Esophagus (tissue), 2 donors: ENCODE data around the gene RAB7A. TPM values are rescaled to one million over a fixed set of nuclear protein-coding genes. Genes with fewer than 3 reads are reported as not detected.

Experiments
- H3K27ac ChIP-seq, 2 donors: one replicate each; pipeline ENCODE4 v1.5.1; 2013; ENCODE audit warnings: low read depth in 2 of 2, mild to moderate bottlenecking in 2 of 2, inconsistent platforms in 1 of 2, low read length in 1 of 2, moderate library complexity in 1 of 2
- H3K27me3 ChIP-seq, 2 donors: one replicate each; pipeline ENCODE4 v1.6.1; 2013; ENCODE audit warnings: low read length in 2 of 2, control low read depth in 1 of 2, mild to moderate bottlenecking in 1 of 2; ENCODE audit not compliant: insufficient read depth in 2 of 2, control insufficient read depth in 1 of 2
- H3K36me3 ChIP-seq, 2 donors: one replicate each; pipeline ENCODE4 v1.6.1; 2013; ENCODE audit warnings: low read length in 1 of 2; ENCODE audit not compliant: control insufficient read depth in 2 of 2, insufficient read depth in 2 of 2
- H3K4me1 ChIP-seq, 2 donors: one replicate each; pipeline ENCODE4 v1.6.1; 2013; ENCODE audit warnings: low read length in 1 of 2; ENCODE audit not compliant: control insufficient read depth in 2 of 2, insufficient read depth in 2 of 2
- H3K4me3 ChIP-seq, 2 donors: one replicate each; pipeline ENCODE4 v1.5.1; 2013; ENCODE audit warnings: low read length in 2 of 2, mild to moderate bottlenecking in 2 of 2, low read depth in 1 of 2, moderate library complexity in 1 of 2
- H3K9me3 ChIP-seq, 2 donors: one replicate each; pipeline ENCODE4 v1.6.1; 2013; ENCODE audit warnings: mild to moderate bottlenecking in 2 of 2, low read depth in 1 of 2, low read length in 1 of 2, moderate library complexity in 1 of 2; ENCODE audit not compliant: control insufficient read depth in 2 of 2, insufficient read depth in 1 of 2
- WGBS, 2 donors: extraction: QIAGEN DNeasy Blood & Tissue Kit; methylation state at CpG; one replicate each; pipeline ENCODE4 v1.1.7; 2013; 5-methylcytosine and 5-hydroxymethylcytosine counted together
- polyA plus RNA-seq, 2 donors: library from polyadenylated mRNA; stranded (reverse); fragments of 200-250 nt; gene quantifications; one replicate each; pipeline ENCODE4 v1.2.3, GENCODE V29; 2013
- donor health status: healthy with polysubstance abuse.
- donor health status: Bipolar disorder and iron deficiency.

RAB7A gene
- polyA plus RNA-seq, 2 donors: 132 to 137 TPM

DNA sequence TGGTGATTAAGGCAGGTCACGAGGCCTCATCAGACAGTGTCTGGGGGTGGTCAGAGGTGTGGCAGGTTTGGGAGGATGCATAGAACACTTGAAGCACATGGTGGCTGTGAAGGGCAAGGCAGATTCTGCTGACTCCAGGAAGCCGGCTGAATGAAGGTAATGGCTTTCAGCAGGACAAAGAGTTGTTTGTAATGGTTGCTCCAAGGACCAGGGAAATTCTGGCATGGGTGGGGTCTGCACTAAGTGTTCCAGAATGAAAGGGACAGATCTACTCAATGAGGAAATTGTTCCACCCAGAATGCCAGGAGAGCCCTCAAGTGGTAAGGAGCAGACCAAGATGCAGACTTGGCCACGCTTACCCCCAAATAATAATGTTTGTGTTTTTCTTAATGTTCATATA lies 82.7 kb downstream of the RAB7A start:
- H3K4me1 ChIP-seq: peaks cover 0 to 3% of the 10 kb centered on the region in 2 donors
- no peak overlapping the region for H3K4me3 ChIP-seq
- no peaks in the 10 kb centered on the region for H3K9me3 ChIP-seq
- no peaks in the 10 kb centered on the region for H3K27me3 ChIP-seq
- no peak overlapping the region for H3K27ac ChIP-seq
- 90% methylated on average over 3 of the region's 3 CpGs for WGBS, 2 donors
- H3K36me3 ChIP-seq: peaks cover 23 to 26% of the 10 kb centered on the region in 2 donors

DNA sequence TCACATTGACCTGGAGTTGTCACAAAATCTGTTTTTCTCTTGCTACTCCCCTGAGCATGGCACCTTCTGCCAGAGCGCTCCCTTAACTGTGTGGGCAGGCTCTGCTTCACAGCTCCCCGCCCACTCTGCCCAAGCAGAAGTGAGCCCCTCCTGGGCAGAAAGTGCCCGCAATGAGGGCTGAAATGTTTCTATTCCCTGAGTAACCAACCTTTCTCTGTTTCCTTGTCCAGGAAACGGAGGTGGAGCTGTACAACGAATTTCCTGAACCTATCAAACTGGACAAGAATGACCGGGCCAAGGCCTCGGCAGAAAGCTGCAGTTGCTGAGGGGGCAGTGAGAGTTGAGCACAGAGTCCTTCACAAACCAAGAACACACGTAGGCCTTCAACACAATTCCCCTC lies 87.1 kb downstream of the RAB7A start:
- Histone ChIP-seq H3K27me3 (no peaks in the 10 kb centered on the region), H3K9me3 (no peaks in the 10 kb centered on the region), H3K27ac (no peak overlapping the region), H3K36me3 (peaks cover 16 to 23% of the 10 kb centered on the region in 2 donors), H3K4me1 (no peaks in the 10 kb centered on the region), H3K4me3 (no peak overlapping the region)
- WGBS, 2 donors: 76 to 77% methylated on average over 8 of the region's 8 CpGs

DNA sequence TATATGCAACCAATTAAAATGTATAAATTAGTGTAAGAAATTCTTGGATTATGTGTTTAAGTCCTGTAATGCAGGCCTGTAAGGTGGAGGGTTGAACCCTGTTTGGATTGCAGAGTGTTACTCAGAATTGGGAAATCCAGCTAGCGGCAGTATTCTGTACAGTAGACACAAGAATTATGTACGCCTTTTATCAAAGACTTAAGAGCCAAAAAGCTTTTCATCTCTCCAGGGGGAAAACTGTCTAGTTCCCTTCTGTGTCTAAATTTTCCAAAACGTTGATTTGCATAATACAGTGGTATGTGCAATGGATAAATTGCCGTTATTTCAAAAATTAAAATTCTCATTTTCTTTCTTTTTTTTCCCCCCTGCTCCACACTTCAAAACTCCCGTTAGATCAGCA lies 88.1 kb downstream of the RAB7A start:
- H3K27ac ChIP-seq: no peak overlapping the region
- no peaks in the 10 kb centered on the region for H3K9me3 ChIP-seq
- H3K4me3 ChIP-seq: no peak overlapping the region
- H3K36me3 ChIP-seq: peaks cover 15 to 17% of the 10 kb centered on the region in 2 donors
- H3K27me3 ChIP-seq: no peaks in the 10 kb centered on the region
- 90 to 93% methylated on average over 5 of the region's 5 CpGs for WGBS, 2 donors
- H3K4me1 ChIP-seq: no peaks in the 10 kb centered on the region

DNA sequence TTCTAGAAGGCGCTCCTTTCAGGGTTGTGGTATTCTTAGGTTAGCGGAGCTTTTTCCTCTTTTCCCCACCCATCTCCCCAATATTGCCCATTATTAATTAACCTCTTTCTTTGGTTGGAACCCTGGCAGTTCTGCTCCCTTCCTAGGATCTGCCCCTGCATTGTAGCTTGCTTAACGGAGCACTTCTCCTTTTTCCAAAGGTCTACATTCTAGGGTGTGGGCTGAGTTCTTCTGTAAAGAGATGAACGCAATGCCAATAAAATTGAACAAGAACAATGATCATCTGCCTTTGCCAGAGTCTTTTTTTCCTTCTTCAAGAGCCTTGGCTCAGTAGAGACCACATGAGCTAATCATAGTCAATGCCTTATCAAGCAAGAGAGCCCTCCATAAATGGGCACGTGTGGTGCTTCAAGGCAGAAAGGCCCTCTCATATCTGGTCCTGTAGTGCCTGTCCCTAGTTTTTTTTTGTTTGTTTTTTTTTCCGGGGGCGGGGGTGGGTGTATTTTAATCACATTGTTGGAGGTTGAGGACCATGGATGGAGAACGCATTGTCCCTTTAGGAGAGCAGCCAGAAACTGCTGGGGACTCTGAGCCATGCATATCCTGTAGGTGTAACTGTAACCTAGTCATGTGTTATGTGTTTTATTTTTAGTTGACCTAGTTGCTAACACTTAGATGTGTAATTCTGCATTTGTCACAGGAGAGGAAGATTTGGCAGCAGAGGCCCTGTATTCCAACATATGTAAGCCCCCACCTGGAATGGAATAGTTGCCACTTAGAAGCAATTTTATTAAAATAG lies 88.7 kb downstream of the RAB7A start:
- Histone ChIP-seq H3K4me1 (no peaks in the 10 kb centered on the region), H3K36me3 (peaks cover 13 to 15% of the 10 kb centered on the region in 2 donors), H3K27me3 (no peaks in the 10 kb centered on the region), H3K27ac (no peak overlapping the region), H3K9me3 (no peaks in the 10 kb centered on the region), H3K4me3 (no peak overlapping the region)
- WGBS, 2 donors: 87% methylated on average over 8 of the region's 8 CpGs

DNA sequence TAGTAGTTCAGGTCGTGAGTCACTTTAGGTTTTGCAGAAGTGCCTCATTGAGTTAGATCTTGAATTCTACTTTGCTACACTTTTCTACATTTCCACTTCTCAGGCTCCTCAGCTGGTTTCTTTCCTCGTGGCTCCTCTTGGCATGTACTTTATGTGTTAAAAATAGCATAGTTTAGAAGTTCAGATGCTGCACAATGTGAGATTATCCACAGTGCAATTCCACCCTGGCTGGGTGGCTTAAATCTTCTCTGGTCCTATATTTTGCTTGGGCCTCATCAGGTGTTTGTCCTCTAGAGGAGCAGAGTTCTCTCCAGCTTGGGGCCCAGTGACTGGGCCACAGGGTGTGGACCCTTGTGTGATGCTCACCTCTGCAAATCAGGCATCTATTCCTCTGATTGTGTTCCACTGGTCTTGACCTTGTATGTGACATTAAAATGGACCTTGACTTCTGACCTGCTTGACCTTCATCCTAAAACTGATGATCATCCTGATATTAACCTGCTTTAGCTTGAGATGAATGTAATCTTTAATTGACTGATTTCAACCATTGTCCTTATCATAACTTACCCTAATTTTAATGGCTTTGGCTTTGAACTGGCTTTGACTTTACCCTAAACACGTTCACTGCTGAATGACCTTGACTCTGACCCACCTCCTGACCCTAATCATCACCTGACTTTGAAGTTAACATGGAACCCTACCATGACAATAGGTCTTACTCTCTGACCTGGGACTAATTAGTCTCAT lies 89.5 kb downstream of the RAB7A start:
- H3K4me3 ChIP-seq: no peak overlapping the region
- no peaks in the 10 kb centered on the region for H3K27me3 ChIP-seq
- H3K9me3 ChIP-seq: no peaks in the 10 kb centered on the region
- WGBS, 2 donors: 71 to 72% methylated on average over 3 of the region's 3 CpGs
- no peaks in the 10 kb centered on the region for H3K4me1 ChIP-seq
- H3K36me3 ChIP-seq: peaks cover 14% of the 10 kb centered on the region in 2 donors
- H3K27ac ChIP-seq: no peak overlapping the region

DNA sequence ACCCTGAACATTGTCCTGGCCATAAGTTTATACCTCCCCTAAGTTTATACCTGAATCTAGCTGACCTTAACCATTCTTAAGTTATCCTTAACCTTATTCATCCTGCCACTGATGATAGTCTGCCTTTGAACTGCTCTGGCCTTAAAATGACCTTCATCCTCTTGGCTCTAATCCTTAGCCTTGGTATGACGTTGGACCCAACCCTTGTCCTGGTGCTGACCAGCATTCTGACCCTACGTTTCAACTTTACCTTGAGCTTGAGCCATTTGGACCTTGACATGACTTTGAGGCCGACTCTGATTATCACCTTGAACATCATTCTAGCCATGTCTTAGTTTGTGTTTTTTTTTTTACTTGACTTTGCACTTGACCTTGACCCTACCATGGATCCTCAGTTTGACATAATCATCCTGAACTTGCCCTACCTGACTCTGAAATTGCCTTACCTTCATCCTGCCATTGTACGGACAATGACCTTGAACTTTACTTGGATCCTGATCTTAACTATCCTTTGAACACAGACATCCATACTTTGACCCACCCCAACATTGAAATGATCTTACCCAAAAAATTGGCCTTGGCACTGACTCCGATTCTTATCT lies 92.3 kb downstream of the RAB7A start:
- no peak overlapping the region for H3K4me3 ChIP-seq
- WGBS, 2 donors: 94 to 98% methylated on average over 5 of the region's 5 CpGs
- peaks cover 6 to 8% of the 10 kb centered on the region in 2 donors for H3K36me3 ChIP-seq
- no peak overlapping the region for H3K27ac ChIP-seq
- no peaks in the 10 kb centered on the region for H3K9me3 ChIP-seq
- H3K4me1 ChIP-seq: no peaks in the 10 kb centered on the region
- H3K27me3 ChIP-seq: no peaks in the 10 kb centered on the region

DNA sequence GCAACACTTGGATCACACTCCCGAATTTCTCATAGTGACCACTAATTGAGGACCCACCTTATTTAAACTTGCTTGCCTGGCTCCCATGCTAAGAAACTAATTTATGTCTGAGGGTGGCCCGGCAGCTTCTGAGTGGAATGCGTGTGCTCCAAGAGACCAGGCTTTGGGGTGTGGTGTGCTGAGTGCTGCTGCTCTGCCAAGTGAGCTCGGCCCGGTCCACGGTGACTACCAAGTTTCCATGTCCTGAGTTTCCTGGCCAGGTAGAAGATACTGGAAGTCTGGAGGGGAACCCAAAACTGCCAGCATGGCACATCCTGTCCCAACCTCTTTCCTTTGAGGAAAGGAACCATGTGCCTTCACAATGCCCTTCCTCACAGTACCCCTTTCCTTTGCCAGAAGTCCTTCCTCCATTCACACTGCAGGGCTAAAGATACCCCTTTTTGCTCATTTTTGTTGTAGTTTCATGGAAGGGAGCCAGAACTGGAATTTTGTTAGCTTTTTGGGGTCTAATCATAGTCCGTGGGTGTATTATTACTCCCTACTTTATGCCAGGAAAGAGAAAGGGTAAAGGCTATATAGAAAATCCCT lies 94.4 kb downstream of the RAB7A start:
- Histone ChIP-seq H3K27ac (no peak overlapping the region), H3K27me3 (no peaks in the 10 kb centered on the region)

DNA sequence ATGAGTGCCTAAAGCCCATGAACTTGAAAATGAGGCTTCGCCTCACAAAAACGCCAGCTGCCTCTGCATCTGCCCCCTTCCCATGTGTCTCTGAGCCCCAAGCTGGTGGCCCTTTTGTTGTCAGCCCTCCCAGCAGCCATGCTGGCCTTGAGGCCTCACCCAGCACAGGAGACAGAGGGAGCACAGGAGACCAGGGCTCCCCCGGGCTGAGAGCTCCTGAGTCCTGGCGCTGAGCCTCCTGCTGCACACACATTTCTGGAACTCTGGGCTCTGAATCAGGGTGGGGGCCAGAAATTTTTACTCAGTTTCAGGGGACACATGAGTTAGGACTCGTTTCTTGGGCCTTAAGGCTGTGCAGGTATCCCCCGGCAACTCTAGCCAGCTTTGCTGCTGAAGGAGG lies 97.0 kb downstream of the RAB7A start:
- no peak overlapping the region for H3K27ac ChIP-seq
- 85% methylated on average over 6 of the region's 6 CpGs for WGBS, 2 donors
- H3K4me3 ChIP-seq: no peak overlapping the region
- no peaks in the 10 kb centered on the region for H3K4me1 ChIP-seq
- H3K9me3 ChIP-seq: no peaks in the 10 kb centered on the region
- no peaks in the 10 kb centered on the region for H3K27me3 ChIP-seq
- peaks cover 0 to 3% of the 10 kb centered on the region in 2 donors for H3K36me3 ChIP-seq

More for the DNA sequence above, 94.4 kb downstream of the RAB7A start:
- WGBS, 2 donors: 86 to 95% methylated on average over 7 of the region's 7 CpGs
- Histone ChIP-seq H3K4me3 (no peak overlapping the region), H3K36me3 (peaks cover 3 to 6% of the 10 kb centered on the region in 2 donors), H3K4me1 (no peaks in the 10 kb centered on the region), H3K9me3 (no peaks in the 10 kb centered on the region)

DNA sequence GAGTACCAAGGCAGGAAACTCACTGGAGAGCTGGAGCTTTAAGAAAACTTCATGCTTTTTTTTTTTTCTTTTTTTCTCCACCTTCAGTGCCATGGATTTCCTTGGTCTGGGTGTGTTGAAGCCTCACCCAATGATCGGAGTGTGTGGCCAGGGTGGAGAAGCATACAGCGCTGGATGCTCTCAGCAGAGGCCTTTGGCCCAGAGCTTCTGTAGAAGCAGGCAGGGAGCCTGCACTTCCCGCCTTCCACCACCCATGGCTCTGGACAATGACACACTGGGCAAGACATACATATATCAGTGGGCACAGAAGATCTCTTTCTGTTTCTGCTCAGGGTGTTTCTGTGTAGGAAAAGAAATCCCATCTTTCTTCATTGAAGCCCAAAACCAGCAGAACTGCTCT lies 97.6 kb downstream of the RAB7A start:
- H3K27ac ChIP-seq: no peak overlapping the region
- no peaks in the 10 kb centered on the region for H3K9me3 ChIP-seq
- H3K36me3 ChIP-seq: peaks cover 0 to 3% of the 10 kb centered on the region in 2 donors
- 75 to 80% methylated on average over 3 of the region's 3 CpGs for WGBS, 2 donors
- no peaks in the 10 kb centered on the region for H3K4me1 ChIP-seq
- no peak overlapping the region for H3K4me3 ChIP-seq
- no peaks in the 10 kb centered on the region for H3K27me3 ChIP-seq
